Ramos (cell line): Measurements from ENCODE around the gene CCAR1.
"Not testable (repeated sequence)": the region's sequence is repeated elsewhere in the genome, so short reads cannot be mapped to it uniquely, and the experiment has no call there.

ENCODE experiments used
- in situ Hi-C: fragments of 300-500 bp; cut with MboI; formaldehyde crosslinking; loops from one replicate; pipeline ENCODE4 v1.14.3; 2022; ENCODE audit warnings: low sequenced_read_pairs; ENCODE audit not compliant: unreplicated experiment

The CCAR1 gene

GRCh38 chr10:68720793-68721672 lies at the start of gene CCAR1:
CCAR1 (plus strand) TSS chr10:68721239; CDS start chr10:68722505, 1,266 bp downstream.
- in situ Hi-C loops, result no loop called here

- in situ Hi-C loops, result no loop called here
These were observed 36.6 kb upstream of the CCAR1 start for GRCh38 chr10:68684413-68684812.

GRCh38 chr10:68696018-68696417 lies 25.0 kb upstream of the CCAR1 start:
- in situ Hi-C loops, result no loop called here

- in situ Hi-C loops, result no loop called here
These were observed 23.9 kb upstream of the CCAR1 start for GRCh38 chr10:68697106-68697505.

- in situ Hi-C loops, result no loop called here
These were observed 20.8 kb upstream of the CCAR1 start for GRCh38 chr10:68700197-68700596.

GRCh38 chr10:68705548-68705947 lies 15.5 kb upstream of the CCAR1 start:
- in situ Hi-C loops, result no loop called here

GRCh38 chr10:68708987-68709386 lies 12.1 kb upstream of the CCAR1 start:
- in situ Hi-C loops, result not testable (repeated sequence)

GRCh38 chr10:68713065-68713464 lies 8.0 kb upstream of the CCAR1 start:
- in situ Hi-C loops, result not testable (repeated sequence)

- in situ Hi-C loops, result no loop called here
These were observed 3.6 kb upstream of the CCAR1 start for GRCh38 chr10:68717435-68717834.

- in situ Hi-C loops, result no loop called here
These were observed 765 bp downstream of the CCAR1 start for GRCh38 chr10:68721673-68722335.

- in situ Hi-C loops, result no loop called here
These were observed 4.0 kb downstream of the CCAR1 start for GRCh38 chr10:68725016-68725415.

- in situ Hi-C loops, result no loop called here
These were observed 6.1 kb downstream of the CCAR1 start for GRCh38 chr10:68727146-68727545.

- in situ Hi-C loops, result no loop called here
These were observed 11.6 kb downstream of the CCAR1 start for GRCh38 chr10:68732651-68733050.

GRCh38 chr10:68734349-68734748 lies 13.3 kb downstream of the CCAR1 start:
- in situ Hi-C loops, result no loop called here

- in situ Hi-C loops, result no loop called here
These were observed 14.1 kb downstream of the CCAR1 start for GRCh38 chr10:68735119-68735518.

GRCh38 chr10:68735739-68736138 lies 14.7 kb downstream of the CCAR1 start:
- in situ Hi-C loops, result not testable (repeated sequence)

- in situ Hi-C loops, result not testable (repeated sequence)
These were observed 19.6 kb downstream of the CCAR1 start for GRCh38 chr10:68740676-68741075.

GRCh38 chr10:68742397-68742796 lies 21.4 kb downstream of the CCAR1 start:
- in situ Hi-C loops, result no loop called here

- in situ Hi-C loops, result no loop called here
These were observed 31.8 kb downstream of the CCAR1 start for GRCh38 chr10:68752711-68753350.

GRCh38 chr10:68756246-68756645 lies 35.2 kb downstream of the CCAR1 start:
- in situ Hi-C loops, result no loop called here

- in situ Hi-C loops, result no loop called here
These were observed 35.7 kb downstream of the CCAR1 start for GRCh38 chr10:68756766-68757165.
